ENCODE measurements around the gene SCGB3A1.

DNA sequence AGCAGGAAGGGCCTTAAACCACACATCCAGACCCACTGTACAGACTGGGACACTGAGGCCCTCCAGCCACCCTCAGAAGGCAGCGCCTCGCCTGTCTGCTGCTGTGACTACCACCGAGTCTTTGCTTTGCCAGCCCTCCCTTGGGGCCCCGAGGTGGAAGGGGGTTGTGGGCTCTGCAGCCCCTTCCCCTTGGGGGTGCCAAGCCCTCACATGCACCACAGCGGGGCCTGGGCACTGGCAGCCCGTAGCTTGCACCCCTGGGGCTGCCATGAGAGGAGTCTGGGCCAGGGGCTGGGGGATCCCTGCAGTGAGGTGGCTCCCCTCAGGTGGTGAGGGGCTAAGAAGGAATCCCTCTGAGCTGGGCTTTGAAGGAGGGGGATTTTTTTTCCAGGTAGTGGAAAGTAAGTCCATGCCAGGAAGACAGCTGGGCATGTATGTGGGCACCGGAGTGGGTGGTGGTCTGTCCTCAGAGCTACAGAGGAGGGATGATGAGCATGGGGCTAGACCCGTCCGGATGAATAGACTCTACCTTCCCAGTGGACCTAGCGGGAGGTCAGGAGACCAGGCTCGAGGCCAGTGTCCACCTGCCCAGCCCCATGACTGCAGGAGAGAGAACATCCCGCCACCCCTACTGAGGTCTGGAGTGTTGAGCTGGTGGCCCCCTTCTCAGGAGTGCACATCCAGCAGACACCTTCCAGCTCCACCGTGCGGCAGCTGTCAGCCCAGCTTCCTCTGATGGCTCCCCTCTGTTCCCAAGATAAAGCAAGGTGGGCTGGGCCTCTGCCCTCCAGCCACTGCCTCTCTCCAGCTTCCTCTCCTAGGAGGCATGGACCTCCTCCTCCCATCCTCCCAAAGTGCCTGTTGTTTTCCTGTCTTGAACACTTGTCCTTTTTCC, 42.2 kb upstream of the SCGB3A1 start:
- TF ChIP-seq, protein P1, sequence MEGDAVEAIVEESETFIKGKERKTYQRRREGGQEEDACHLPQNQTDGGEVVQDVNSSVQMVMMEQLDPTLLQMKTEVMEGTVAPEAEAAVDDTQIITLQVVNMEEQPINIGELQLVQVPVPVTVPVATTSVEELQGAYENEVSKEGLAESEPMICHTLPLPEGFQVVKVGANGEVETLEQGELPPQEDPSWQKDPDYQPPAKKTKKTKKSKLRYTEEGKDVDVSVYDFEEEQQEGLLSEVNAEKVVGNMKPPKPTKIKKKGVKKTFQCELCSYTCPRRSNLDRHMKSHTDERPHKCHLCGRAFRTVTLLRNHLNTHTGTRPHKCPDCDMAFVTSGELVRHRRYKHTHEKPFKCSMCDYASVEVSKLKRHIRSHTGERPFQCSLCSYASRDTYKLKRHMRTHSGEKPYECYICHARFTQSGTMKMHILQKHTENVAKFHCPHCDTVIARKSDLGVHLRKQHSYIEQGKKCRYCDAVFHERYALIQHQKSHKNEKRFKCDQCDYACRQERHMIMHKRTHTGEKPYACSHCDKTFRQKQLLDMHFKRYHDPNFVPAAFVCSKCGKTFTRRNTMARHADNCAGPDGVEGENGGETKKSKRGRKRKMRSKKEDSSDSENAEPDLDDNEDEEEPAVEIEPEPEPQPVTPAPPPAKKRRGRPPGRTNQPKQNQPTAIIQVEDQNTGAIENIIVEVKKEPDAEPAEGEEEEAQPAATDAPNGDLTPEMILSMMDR (IDR thresholded peaks at IDR 0.05 in 8 of 11, conservative IDR thresholded peaks at IDR 0.05 in 3 of 11): no peak
- TF ChIP-seq POLR2A (IDR thresholded peaks at IDR 0.05): no peak
